ENCODE data around the gene YTHDF2. TPM values are rescaled to one million over a fixed set of nuclear protein-coding genes. Genes with fewer than 3 reads are reported as not detected.

The YTHDF2 gene
- polyA plus RNA-seq, 3 donors: 20.7 to 81.6 (median 74.2) TPM

DNA sequence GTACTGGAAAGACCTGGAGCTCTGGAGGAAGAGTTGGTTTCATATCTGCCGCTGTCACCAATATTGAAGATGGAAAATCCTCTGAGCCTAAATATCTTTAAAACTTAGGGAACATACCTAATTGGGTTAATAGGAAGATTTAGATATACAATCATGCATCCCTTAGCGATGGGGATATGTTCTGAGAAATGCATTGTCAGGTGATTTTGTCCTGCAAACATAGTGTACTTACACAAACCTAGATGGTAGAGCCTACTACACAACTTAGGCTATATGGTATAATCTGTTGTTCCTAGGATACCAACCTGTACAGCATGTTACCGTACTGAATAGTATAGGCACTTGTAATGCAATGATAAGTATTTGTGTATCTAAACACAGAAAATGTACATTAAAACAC, 22.5 kb downstream of the YTHDF2 start:
- H3K36me3 Mint-ChIP-seq: peaks cover 19 to 44% of the 10 kb centered on the region in 2 donors
- peaks cover 95% of the 10 kb centered on the region for H3K79me2 ChIP-seq (ENCODE audit: insufficient read depth, low read length)

DNA sequence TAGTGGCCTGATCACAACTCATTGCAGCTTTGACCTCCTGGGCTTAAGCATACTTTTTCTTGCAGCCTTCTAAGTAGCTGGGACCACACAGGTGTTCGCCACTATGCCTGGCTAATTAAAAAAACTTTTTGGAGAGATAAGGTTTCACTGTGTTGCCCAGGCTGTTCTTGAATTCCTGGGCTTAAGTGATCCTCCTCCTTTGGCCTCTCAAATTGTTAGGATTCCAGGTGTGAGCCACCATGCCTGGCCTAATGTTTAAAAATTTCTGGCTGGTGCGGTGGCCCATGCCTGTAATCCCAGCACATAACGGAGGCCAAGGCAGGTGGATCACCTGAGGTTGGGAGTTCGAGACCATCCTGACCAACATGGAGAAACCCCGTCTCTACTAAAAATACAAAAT, 24.4 kb downstream of the YTHDF2 start:
- H3K4me3 Mint-ChIP-seq: no peak overlapping the region
- 100% methylated on average over 4 of the region's 5 CpGs for WGBS (ENCODE audit: insufficient coverage)
- Histone ChIP-seq H3K4me1 (ENCODE audit: control insufficient read depth in 1 of 2, insufficient read depth in 2 of 2, low read length in 2 of 2) (no peaks in the 10 kb centered on the region), H2AFZ (ENCODE audit: insufficient read depth, low read depth, low read length, poor library complexity, severe bottlenecking) (no peak overlapping the region), H3K36me3 (replicated peaks in 1 of 2; ENCODE audit: control insufficient read depth in 1 of 2, insufficient read depth in 2 of 2, low read length in 2 of 2) (peaks cover 33 to 75% of the 10 kb centered on the region in 2 donors), H4K20me1 (ENCODE audit: insufficient read depth, low read length) (peaks cover 100% of the 10 kb centered on the region), H3K79me2 (ENCODE audit: insufficient read depth, low read length) (peaks cover 95% of the 10 kb centered on the region), H3K4me3 (replicated peaks in 1 of 3; ENCODE audit: low read depth in 2 of 3, low read length in 3 of 3) (no peak overlapping the region), H3K27me3 (ENCODE audit: control insufficient read depth in 2 of 2, insufficient read depth in 2 of 2, low read length in 2 of 2) (no peaks in the 10 kb centered on the region), H3K27ac (ENCODE audit: low read depth in 1 of 2, low read length in 2 of 2) (no peak overlapping the region), H3K4me2 (replicated peaks; ENCODE audit: extremely low read depth, low read length, poor library complexity, severe bottlenecking) (no peak overlapping the region), H3K9ac (ENCODE audit: insufficient read depth, low read length, poor library complexity, severe bottlenecking) (no peak overlapping the region), H3K9me3 (replicated peaks in 1 of 2; ENCODE audit: control insufficient read depth in 1 of 2, insufficient read depth in 1 of 2, low read length in 2 of 2) (no peaks in the 10 kb centered on the region)
- no peaks in the 10 kb centered on the region for H3K27me3 Mint-ChIP-seq (ENCODE audit: low read depth in 3 of 3)
- no peak for DNase-seq
- H3K27ac Mint-ChIP-seq: peak overlapping the region in 1 of 7 donors; percentile 7
- intact Hi-C loops (cut with micrococcal nuclease): no loop called here
- H3K9me3 Mint-ChIP-seq: no peaks in the 10 kb centered on the region
- peaks cover 34 to 62% of the 10 kb centered on the region in 2 donors for H3K36me3 Mint-ChIP-seq
- TF ChIP-seq, protein P1, sequence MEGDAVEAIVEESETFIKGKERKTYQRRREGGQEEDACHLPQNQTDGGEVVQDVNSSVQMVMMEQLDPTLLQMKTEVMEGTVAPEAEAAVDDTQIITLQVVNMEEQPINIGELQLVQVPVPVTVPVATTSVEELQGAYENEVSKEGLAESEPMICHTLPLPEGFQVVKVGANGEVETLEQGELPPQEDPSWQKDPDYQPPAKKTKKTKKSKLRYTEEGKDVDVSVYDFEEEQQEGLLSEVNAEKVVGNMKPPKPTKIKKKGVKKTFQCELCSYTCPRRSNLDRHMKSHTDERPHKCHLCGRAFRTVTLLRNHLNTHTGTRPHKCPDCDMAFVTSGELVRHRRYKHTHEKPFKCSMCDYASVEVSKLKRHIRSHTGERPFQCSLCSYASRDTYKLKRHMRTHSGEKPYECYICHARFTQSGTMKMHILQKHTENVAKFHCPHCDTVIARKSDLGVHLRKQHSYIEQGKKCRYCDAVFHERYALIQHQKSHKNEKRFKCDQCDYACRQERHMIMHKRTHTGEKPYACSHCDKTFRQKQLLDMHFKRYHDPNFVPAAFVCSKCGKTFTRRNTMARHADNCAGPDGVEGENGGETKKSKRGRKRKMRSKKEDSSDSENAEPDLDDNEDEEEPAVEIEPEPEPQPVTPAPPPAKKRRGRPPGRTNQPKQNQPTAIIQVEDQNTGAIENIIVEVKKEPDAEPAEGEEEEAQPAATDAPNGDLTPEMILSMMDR (IDR thresholded peaks at IDR 0.05): no peak
- peaks cover 3% of the 10 kb centered on the region for H3K4me1 Mint-ChIP-seq

More for the DNA sequence above, 22.5 kb downstream of the YTHDF2 start:
- peaks cover 0 to 9% of the 10 kb centered on the region in 2 donors for H3K4me1 ChIP-seq (ENCODE audit: control insufficient read depth in 1 of 2, insufficient read depth in 2 of 2, low read length in 2 of 2)
- Mint-ChIP-seq H3K9me3 (no peaks in the 10 kb centered on the region), H3K4me3 (no peak overlapping the region), H3K4me1 (peaks cover 3% of the 10 kb centered on the region), H3K27me3 (ENCODE audit: low read depth in 3 of 3) (no peaks in the 10 kb centered on the region), H3K27ac (no peak overlapping the region)
- no peak overlapping the region for H3K4me2 ChIP-seq (replicated peaks; ENCODE audit: extremely low read depth, low read length, poor library complexity, severe bottlenecking)
- TF ChIP-seq, protein P1 (IDR thresholded peaks at IDR 0.05): no peak
- DNase-seq: no peak
- intact Hi-C loops (cut with micrococcal nuclease): no loop called here
- peaks cover 100% of the 10 kb centered on the region for H4K20me1 ChIP-seq (ENCODE audit: insufficient read depth, low read length)
- WGBS (ENCODE audit: insufficient coverage): no CpG with 5 or more reads among the region's 3 CpGs
- H3K27ac ChIP-seq (ENCODE audit: low read depth in 1 of 2, low read length in 2 of 2): no peak overlapping the region
- peaks cover 25 to 63% of the 10 kb centered on the region in 2 donors for H3K36me3 ChIP-seq (replicated peaks in 1 of 2; ENCODE audit: control insufficient read depth in 1 of 2, insufficient read depth in 2 of 2, low read length in 2 of 2)
- H3K9ac ChIP-seq (ENCODE audit: insufficient read depth, low read length, poor library complexity, severe bottlenecking): no peak overlapping the region
- no peak overlapping the region for H2AFZ ChIP-seq (ENCODE audit: insufficient read depth, low read depth, low read length, poor library complexity, severe bottlenecking)
- no peaks in the 10 kb centered on the region for H3K9me3 ChIP-seq (replicated peaks in 1 of 2; ENCODE audit: control insufficient read depth in 1 of 2, insufficient read depth in 1 of 2, low read length in 2 of 2)
- no peaks in the 10 kb centered on the region for H3K27me3 ChIP-seq (ENCODE audit: control insufficient read depth in 2 of 2, insufficient read depth in 2 of 2, low read length in 2 of 2)
- H3K4me3 ChIP-seq (replicated peaks in 1 of 3; ENCODE audit: low read depth in 2 of 3, low read length in 3 of 3): no peak overlapping the region

Data from CD14-positive monocyte (primary cell).